HL-60 (cell line): ENCODE results near the gene PAXIP1.

Experiments used
- GABPA ChIP-seq: IDR thresholded peaks from 2 replicates; pipeline ENCODE4 v1.6.1; 2012; ENCODE audit warnings: low read depth
- POLR2AphosphoS5 ChIP-seq: IDR thresholded peaks from 2 replicates; pipeline ENCODE4 v1.6.1; 2012; ENCODE audit warnings: low read depth
- TF ChIP-seq, protein P1 (sequence below): IDR thresholded peaks from one replicate; pipeline ENCODE4 v1.5.1; 2011; ENCODE audit warnings: low read length, control low read depth, inconsistent platforms; ENCODE audit not compliant: insufficient read depth

DNA sequence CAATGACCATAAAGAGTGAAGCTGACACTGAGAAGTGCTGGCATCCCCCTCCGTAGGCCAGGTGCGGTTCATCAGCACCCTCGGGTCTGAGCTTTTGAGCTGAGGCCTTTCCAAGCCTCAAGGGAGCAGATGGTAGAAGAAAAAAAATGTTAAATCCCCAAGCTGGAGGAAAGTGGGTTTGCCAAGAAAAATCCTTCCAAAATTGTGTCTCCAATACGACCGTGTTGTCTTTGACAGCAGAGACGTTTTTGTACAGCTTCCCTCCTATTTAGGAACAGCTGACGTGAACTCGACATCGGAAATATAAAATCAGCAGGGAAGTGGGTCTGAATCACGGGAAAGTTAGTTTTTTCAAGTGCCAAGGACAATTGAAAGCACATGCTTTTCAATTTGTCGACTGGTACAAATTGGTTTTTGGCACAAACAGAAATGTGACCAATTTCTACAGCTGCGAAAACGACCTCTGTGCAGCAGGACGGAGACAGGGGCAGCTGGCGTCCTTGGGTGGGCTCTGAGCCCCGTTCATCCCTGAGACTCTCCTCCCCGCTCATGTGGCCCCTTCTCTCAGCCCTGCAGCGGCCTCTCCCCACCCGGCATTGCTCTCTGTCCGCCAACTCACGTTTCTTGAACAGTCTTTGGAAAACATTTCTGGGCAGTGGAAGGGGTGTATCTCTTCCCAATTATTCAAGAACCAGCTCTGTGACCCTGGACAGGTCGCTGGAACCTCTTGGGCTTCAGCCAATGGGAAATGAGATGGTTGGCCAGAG is 89.9 kb downstream of the PAXIP1 start:
- TF ChIP-seq, protein P1, sequence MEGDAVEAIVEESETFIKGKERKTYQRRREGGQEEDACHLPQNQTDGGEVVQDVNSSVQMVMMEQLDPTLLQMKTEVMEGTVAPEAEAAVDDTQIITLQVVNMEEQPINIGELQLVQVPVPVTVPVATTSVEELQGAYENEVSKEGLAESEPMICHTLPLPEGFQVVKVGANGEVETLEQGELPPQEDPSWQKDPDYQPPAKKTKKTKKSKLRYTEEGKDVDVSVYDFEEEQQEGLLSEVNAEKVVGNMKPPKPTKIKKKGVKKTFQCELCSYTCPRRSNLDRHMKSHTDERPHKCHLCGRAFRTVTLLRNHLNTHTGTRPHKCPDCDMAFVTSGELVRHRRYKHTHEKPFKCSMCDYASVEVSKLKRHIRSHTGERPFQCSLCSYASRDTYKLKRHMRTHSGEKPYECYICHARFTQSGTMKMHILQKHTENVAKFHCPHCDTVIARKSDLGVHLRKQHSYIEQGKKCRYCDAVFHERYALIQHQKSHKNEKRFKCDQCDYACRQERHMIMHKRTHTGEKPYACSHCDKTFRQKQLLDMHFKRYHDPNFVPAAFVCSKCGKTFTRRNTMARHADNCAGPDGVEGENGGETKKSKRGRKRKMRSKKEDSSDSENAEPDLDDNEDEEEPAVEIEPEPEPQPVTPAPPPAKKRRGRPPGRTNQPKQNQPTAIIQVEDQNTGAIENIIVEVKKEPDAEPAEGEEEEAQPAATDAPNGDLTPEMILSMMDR = no peak
- no peak for TF ChIP-seq GABPA
- TF ChIP-seq POLR2AphosphoS5 = no peak
